K562 (cell line): ENCODE measurements around the gene TRIO. TPM values are rescaled to one million over a fixed set of nuclear protein-coding genes. Genes with fewer than 3 reads are reported as not detected.

Source experiments
- FOXA1 ChIP-seq: fragments of 450-650 bp; IDR thresholded peaks from 2 replicates; pipeline ENCODE4 v1.6.1; 2016; ENCODE audit warnings: mild to moderate bottlenecking, borderline replicate concordance
- HDAC2 ChIP-seq: fragments of 450-650 bp; IDR thresholded peaks from 2 replicates; pipeline ENCODE4 v1.6.1; 2016; ENCODE audit warnings: mild to moderate bottlenecking
- NR2F6 ChIP-seq: fragments of 450-650 bp; formaldehyde crosslinking; IDR thresholded peaks from 2 replicates; pipeline ENCODE4 v1.4.0; 2020; ENCODE audit warnings: mild to moderate bottlenecking
- ZFP30 ChIP-seq: fragments of 250-450 bp; sonication (Bioruptor Pico); IDR thresholded peaks from 2 replicates; pipeline ENCODE4 v1.8.0; 2022; ENCODE audit warnings: moderate library complexity, mild to moderate bottlenecking, inconsistent platforms, borderline replicate concordance
- ZFP91 ChIP-seq: sonication (generic); formaldehyde crosslinking; IDR thresholded peaks from 2 replicates; pipeline ENCODE4 v1.8.0; 2022; ENCODE audit warnings: mild to moderate bottlenecking, missing genetic modification reagents
- ZKSCAN3 ChIP-seq: fragments of 250-450 bp; sonication (Bioruptor Pico); IDR thresholded peaks from 2 replicates; pipeline ENCODE4 v1.4.0; 2020
- ZNF324 ChIP-seq: fragments of 250-450 bp; sonication (Bioruptor Pico); IDR thresholded peaks from 2 replicates; pipeline ENCODE4 v1.4.0; 2020; ENCODE audit warnings: mild to moderate bottlenecking
- polyA plus RNA-seq, 8 experiments: library from polyadenylated mRNA; depleted of rRNA in 4 of 8; stranded (reverse) in 5 of 8; unstranded in 3 of 8; fragments of >200 nt; fragmentation: Nextera tagmentation in 2 of 8; fragmentation: Illumina TruSeq in 1 of 8; extraction: Ambion mirVana in 2 of 8; extraction: Trizol in 1 of 8; gene quantifications; 2 replicates each; pipeline versions ENCODE4 v1.2.1 to v1.2.3, GENCODE V29; 2011 to 2014; ENCODE audit warnings: inconsistent platforms in 1 of 8, missing spikeins in 1 of 8
- total RNA-seq, 7 experiments: library from RNA; depleted of rRNA in 6 of 7; stranded (reverse); fragments of >200 nt in 6 of 7; fragmentation: Illumina TruSeq in 2 of 7; extraction: Trizol in 2 of 7; gene quantifications; 2 replicates each; pipeline versions ENCODE4 v1.2.1 to v1.2.3, GENCODE V29; 2011 to 2021; ENCODE audit warnings: low replicate concordance in 1 of 7
- TF ChIP-seq, protein P1 (sequence below): sonication (generic); formaldehyde crosslinking; IDR thresholded peaks from 2 replicates; pipeline ENCODE4 v1.8.0; 2022; ENCODE audit warnings: missing genetic modification reagents, mild to moderate bottlenecking, borderline replicate concordance

TRIO gene
- total and polyA plus RNA-seq, 9 of the 15 experiments (the other 6 are each of a cell fraction or from before 2014, with no cell fraction given): 0.24 to 5.0 (median 1.1) TPM

- TF ChIP-seq NR2F6 (CRISPR knock-in tag) (no peak), ZFP91 (CRISPR knock-in tag) (no peak), HDAC2 (no peak), FOXA1 (no peak), ZNF324 (CRISPR knock-in tag) (no peak), ZKSCAN3 (CRISPR knock-in tag) (no peak), ZFP30 (CRISPR knock-in tag) (no peak)
- TF ChIP-seq, protein P1, sequence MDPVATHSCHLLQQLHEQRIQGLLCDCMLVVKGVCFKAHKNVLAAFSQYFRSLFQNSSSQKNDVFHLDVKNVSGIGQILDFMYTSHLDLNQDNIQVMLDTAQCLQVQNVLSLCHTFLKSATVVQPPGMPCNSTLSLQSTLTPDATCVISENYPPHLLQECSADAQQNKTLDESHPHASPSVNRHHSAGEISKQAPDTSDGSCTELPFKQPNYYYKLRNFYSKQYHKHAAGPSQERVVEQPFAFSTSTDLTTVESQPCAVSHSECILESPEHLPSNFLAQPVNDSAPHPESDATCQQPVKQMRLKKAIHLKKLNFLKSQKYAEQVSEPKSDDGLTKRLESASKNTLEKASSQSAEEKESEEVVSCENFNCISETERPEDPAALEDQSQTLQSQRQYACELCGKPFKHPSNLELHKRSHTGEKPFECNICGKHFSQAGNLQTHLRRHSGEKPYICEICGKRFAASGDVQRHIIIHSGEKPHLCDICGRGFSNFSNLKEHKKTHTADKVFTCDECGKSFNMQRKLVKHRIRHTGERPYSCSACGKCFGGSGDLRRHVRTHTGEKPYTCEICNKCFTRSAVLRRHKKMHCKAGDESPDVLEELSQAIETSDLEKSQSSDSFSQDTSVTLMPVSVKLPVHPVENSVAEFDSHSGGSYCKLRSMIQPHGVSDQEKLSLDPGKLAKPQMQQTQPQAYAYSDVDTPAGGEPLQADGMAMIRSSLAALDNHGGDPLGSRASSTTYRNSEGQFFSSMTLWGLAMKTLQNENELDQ (CRISPR knock-in tag): no peak
These were observed 11.9 kb downstream of the TRIO start (continued) for GRCh38 chr5:14155075-14155474.
